Adrenal gland (tissue), 12 donors: ENCODE data around the gene MDM2. TPM values are rescaled to one million over a fixed set of nuclear protein-coding genes. Genes with fewer than 3 reads are reported as not detected.

Experiments used
- DNase-seq, 7 donors: peaks; one replicate each; pipeline ENCODE4 v3.0.0-alpha.2; 2019 to 2020
- H3K27ac ChIP-seq, 5 donors: fragments of 200-600 bp; sonication (generic) in 4 of 5; 1 replicate in 3 of 5; 2 replicates in 2 of 5; pipeline versions ENCODE4 v1.5.1 to v1.8.0; 2016 to 2020; ENCODE audit warnings: mild to moderate bottlenecking in 1 of 5
- H3K27me3 ChIP-seq: fragments of 200-600 bp; 2 replicates; pipeline ENCODE4 v1.8.0; 2021
- H3K36me3 ChIP-seq, 2 donors: fragments of 200-600 bp; replicated peaks in 1 of 2; 1 replicate in 1 of 2; 2 replicates in 1 of 2; pipeline versions ENCODE4 v1.5.1 to v1.8.0; 2018 to 2022
- H3K4me1 ChIP-seq, 2 donors: fragments of 200-600 bp; replicated peaks in 1 of 2; 1 replicate in 1 of 2; 2 replicates in 1 of 2; pipeline versions ENCODE4 v1.5.1 to v1.8.0; 2018 to 2021
- H3K4me3 ChIP-seq, 4 donors: fragments of 200-600 bp; sonication (generic) in 3 of 4; one replicate each; pipeline ENCODE4 v1.5.1; 2016 to 2018
- H3K9me3 ChIP-seq, 3 donors: fragments of 200-600 bp; sonication (generic) in 1 of 3; replicated peaks in 1 of 3; 1 replicate in 2 of 3; 2 replicates in 1 of 3; pipeline versions ENCODE4 v1.5.1 to v1.8.0; 2016 to 2021
- POLR2A ChIP-seq, 2 donors: fragments of 450-650 bp; IDR thresholded peaks; one replicate each; pipeline ENCODE4 v1.6.1; 2017; ENCODE audit warnings: antibody characterized with exemption in 2 of 2, mild to moderate bottlenecking in 2 of 2, moderate library complexity in 1 of 2
- WGBS, 4 donors: extraction: QIAGEN DNeasy Blood & Tissue Kit in 2 of 4; methylation state at CpG; one replicate each; pipeline versions ENCODE4 v1.1.5 to v1.1.7; 2013 to 2017; 5-methylcytosine and 5-hydroxymethylcytosine counted together
- intact Hi-C, 2 donors: fragments of 100-400 bp; cut with DNase I; formaldehyde crosslinking; loops; one replicate each; pipeline versions ENCODE4 v1.14.1 to v1.15.0; 2022 to 2023
- polyA plus RNA-seq, 3 donors: library from polyadenylated mRNA; stranded (reverse); fragments of 200-250 nt in 2 of 3; fragments of 350-450 nt in 1 of 3; fragmentation: Illumina TruSeq in 1 of 3; extraction: RNeasy Lipid Tissue Mini Kit (QIAGEN cat#74804) in 1 of 3; gene quantifications; one replicate each; pipeline ENCODE4 v1.2.3, GENCODE V29; 2013 to 2014
- total RNA-seq, 9 donors: library from RNA; depleted of rRNA in 4 of 9; stranded (reverse); fragments of >200 nt in 4 of 9; fragments of 120-200 nt in 1 of 9; fragmentation: NEBNext Ultra II Directional in 1 of 9; extraction: Animal tissue kit (Norgen Biotek cat#: 25700) in 1 of 9; gene quantifications; one replicate each; pipeline versions ENCODE4 v1.1.0 to v1.2.4, GENCODE V29; 2013 to 2023
- TF ChIP-seq, protein P1 (sequence below), 6 experiments: fragments of 450-650 bp in 4 of 6; fragments of 200-600 bp in 2 of 6; sonication (generic) in 1 of 6; IDR thresholded peaks; 1 replicate in 5 of 6; 2 replicates in 1 of 6; pipeline versions ENCODE4 v1.5.1 to v1.8.0; 2016 to 2021; ENCODE audit warnings: antibody characterized with exemption in 6 of 6, mild to moderate bottlenecking in 2 of 6, moderate library complexity in 1 of 6
- donor health status: healthy with polysubstance abuse.
- donor health status: Bipolar disorder and iron deficiency.
- donor health status: DM: yes; HTN: yes; CAD: no.
- donor health status: DM: no; HTN: no; CAD: no.
- donor health status: DM: no; HTN: no; CAD: no.
- donor health status: DM: yes; HTN: yes; CAD: no.

The MDM2 gene
- total and polyA plus RNA-seq, 12 donors: 44.3 to 241 (median 107) TPM

DNA sequence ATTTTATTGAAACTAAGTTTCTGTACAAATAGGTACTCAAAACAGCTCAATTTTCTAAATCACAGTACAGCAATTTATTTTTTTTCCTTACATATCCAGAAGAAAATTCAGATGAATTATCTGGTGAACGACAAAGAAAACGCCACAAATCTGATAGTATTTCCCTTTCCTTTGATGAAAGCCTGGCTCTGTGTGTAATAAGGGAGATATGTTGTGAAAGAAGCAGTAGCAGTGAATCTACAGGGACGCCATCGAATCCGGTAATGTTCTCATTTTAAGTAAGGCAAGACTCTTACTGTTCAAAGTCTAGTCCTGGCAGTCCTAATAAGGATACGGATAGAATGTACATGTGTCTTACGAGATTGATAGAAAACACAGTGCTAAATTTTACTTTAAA lies 20.7 kb downstream of the MDM2 start:
- H3K27ac ChIP-seq: no peak overlapping the region
- TF ChIP-seq POLR2A (IDR thresholded peaks at IDR 0.05): no peak
- TF ChIP-seq, protein P1, sequence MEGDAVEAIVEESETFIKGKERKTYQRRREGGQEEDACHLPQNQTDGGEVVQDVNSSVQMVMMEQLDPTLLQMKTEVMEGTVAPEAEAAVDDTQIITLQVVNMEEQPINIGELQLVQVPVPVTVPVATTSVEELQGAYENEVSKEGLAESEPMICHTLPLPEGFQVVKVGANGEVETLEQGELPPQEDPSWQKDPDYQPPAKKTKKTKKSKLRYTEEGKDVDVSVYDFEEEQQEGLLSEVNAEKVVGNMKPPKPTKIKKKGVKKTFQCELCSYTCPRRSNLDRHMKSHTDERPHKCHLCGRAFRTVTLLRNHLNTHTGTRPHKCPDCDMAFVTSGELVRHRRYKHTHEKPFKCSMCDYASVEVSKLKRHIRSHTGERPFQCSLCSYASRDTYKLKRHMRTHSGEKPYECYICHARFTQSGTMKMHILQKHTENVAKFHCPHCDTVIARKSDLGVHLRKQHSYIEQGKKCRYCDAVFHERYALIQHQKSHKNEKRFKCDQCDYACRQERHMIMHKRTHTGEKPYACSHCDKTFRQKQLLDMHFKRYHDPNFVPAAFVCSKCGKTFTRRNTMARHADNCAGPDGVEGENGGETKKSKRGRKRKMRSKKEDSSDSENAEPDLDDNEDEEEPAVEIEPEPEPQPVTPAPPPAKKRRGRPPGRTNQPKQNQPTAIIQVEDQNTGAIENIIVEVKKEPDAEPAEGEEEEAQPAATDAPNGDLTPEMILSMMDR (IDR thresholded peaks at IDR 0.05): no peak
- peaks cover 0 to 88% of the 10 kb centered on the region in 2 donors for H3K36me3 ChIP-seq
- WGBS, 4 donors: 91 to 93% (median 91%) methylated on average over 7 of the region's 7 CpGs
- no peaks in the 10 kb centered on the region for H3K4me1 ChIP-seq
- H3K9me3 ChIP-seq: no peaks in the 10 kb centered on the region
- H3K27me3 ChIP-seq: no peaks in the 10 kb centered on the region
- H3K4me3 ChIP-seq: no peak overlapping the region
- no peak for DNase-seq
- intact Hi-C loops: no loop called here

DNA sequence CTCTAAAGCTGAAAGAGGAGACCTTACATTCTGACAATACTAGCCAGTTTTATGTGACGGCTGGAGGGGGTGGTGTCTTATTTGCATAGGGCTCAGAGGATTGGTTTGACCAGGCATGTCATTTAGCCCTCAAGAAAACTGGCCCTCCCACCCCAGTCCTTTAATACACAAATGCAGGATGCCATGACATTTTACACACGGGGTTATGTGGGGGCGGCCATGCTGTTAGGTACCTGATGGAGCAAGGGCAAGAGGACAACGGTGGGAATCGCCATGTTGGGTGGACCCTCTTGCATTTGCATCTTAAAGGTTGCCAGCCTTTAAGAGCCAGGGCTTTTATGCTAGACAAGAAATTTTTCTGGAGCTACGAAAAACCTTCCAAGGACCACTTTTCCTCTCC lies 23.3 kb downstream of the MDM2 start:
- Histone ChIP-seq H3K9me3 (no peaks in the 10 kb centered on the region), H3K36me3 (peaks cover 0 to 86% of the 10 kb centered on the region in 2 donors), H3K27ac (no peak overlapping the region), H3K27me3 (no peaks in the 10 kb centered on the region), H3K4me1 (peaks cover 0 to 7% of the 10 kb centered on the region in 2 donors), H3K4me3 (no peak overlapping the region)
- DNase-seq: no peak
- WGBS, 4 donors: 78 to 92% (median 89%) methylated on average over 6 of the region's 6 CpGs
- TF ChIP-seq, protein P1 (IDR thresholded peaks at IDR 0.05): no peak
- intact Hi-C loops: no loop called here

DNA sequence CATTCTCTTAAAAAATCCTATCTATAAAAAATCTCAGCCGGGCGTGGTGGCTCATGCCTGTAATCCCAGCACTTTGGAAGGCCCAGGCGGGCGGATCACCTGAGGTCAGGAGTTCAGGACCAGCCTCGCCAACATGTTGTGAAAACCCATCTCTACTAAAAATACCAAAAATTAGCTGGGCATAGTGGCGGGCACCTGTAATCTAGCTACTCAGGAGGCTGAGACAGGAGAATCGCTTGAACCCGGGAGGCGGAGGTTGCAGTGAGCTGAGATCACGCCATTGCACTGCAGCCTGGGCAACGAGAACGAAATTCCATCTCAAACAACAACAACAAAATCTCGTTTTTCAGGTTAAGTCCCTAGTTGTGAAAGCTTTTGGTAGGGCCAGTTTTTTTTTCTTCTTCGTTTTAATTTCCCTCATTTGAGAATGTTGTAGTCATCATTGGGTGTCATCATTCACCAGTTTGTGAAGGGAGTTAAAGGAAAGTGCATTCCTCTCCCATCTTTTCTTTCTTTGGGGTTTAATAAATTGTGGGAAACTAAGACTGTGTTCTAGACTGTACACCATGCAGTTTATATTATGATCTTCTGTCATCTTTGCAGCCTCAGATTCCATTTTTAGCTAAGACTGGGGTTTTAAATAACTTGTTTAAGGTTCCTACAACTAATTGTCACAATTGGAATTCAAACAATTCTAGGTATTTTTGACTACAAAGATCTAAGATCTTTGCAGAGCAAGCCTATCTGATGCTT lies 23.9 kb downstream of the MDM2 start:
- WGBS, 4 donors: 87 to 94% (median 93%) methylated on average over 14 of the region's 14 CpGs
- H3K4me3 ChIP-seq: no peak overlapping the region
- no peaks in the 10 kb centered on the region for H3K9me3 ChIP-seq
- TF ChIP-seq, protein P1 (IDR thresholded peaks at IDR 0.05): no peak
- no peak for TF ChIP-seq POLR2A (IDR thresholded peaks at IDR 0.05)
- H3K4me1 ChIP-seq: peaks cover 0 to 7% of the 10 kb centered on the region in 2 donors
- no peak overlapping the region for H3K27ac ChIP-seq
- no peaks in the 10 kb centered on the region for H3K27me3 ChIP-seq
- no peak for DNase-seq
- H3K36me3 ChIP-seq: peaks cover 0 to 88% of the 10 kb centered on the region in 2 donors
- intact Hi-C loops: no loop called here

DNA sequence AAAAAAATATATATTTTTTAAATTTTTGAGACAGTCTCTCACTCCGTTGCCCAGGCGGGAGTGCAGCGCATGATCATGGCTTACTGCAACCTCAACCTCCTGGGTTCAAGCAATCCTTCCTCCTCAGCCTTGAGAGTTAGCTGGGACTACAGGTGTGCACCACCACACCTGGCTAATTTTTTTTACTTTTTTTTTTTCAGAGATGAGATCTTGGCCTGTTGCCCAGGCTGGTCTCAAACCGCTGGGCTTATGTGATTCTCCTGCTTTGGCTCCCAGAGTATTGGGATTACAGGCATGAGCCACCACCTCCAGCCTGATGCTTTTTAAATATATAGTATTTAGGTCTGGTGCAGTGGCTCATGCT lies 24.5 kb downstream of the MDM2 start:
- Histone ChIP-seq H3K27ac (no peak overlapping the region), H3K9me3 (no peaks in the 10 kb centered on the region), H3K27me3 (no peaks in the 10 kb centered on the region), H3K36me3 (peaks cover 0 to 89% of the 10 kb centered on the region in 2 donors), H3K4me1 (peaks cover 0 to 7% of the 10 kb centered on the region in 2 donors), H3K4me3 (no peak overlapping the region)
- intact Hi-C loops: no loop called here
- WGBS, 4 donors: 92 to 99% (median 96%) methylated on average over 4 of the region's 4 CpGs
- TF ChIP-seq, protein P1 (IDR thresholded peaks at IDR 0.05): no peak
- TF ChIP-seq POLR2A (IDR thresholded peaks at IDR 0.05): no peak
- DNase-seq: no peak
